NCI-H1436 treated with DMSO at 0.1 percent for 48 hours (cell line): ENCODE data around the gene CNBD2.
"Not testable (repeated sequence)": the region's sequence is repeated elsewhere in the genome, so short reads cannot be mapped to it uniquely, and the experiment has no call there.

Experiments
- DNase-seq: peaks from one replicate; lab custom pipeline; 2025; lab: John Stamatoyannopoulos, UW

The CNBD2 gene

GRCh38 chr20:35975576-35976373 is 7.4 kb downstream of the CNBD2 start:
- DNase-seq: no peak

GRCh38 chr20:35978041-35978513 is 9.7 kb downstream of the CNBD2 start:
- no peak for DNase-seq

GRCh38 chr20:35979544-35979943 is 11.2 kb downstream of the CNBD2 start:
- no peak for DNase-seq

GRCh38 chr20:35981969-35982368 is 13.6 kb downstream of the CNBD2 start:
- DNase-seq: no peak

- DNase-seq: no peak
Measured at GRCh38 chr20:35984382-35984781, 16.0 kb downstream of the CNBD2 start.

- no peak for DNase-seq
Measured at GRCh38 chr20:35985806-35986205, 17.4 kb downstream of the CNBD2 start.

- no peak for DNase-seq
Measured at GRCh38 chr20:35988910-35989463, 20.6 kb downstream of the CNBD2 start.

- DNase-seq: no peak
Measured at GRCh38 chr20:35991142-35991771, 22.9 kb downstream of the CNBD2 start.

- peak; percentile 8 for DNase-seq
Measured at GRCh38 chr20:35992713-35993335, 24.4 kb downstream of the CNBD2 start.

- DNase-seq: peak; percentile 48
Measured at GRCh38 chr20:35994994-35995453, 26.6 kb downstream of the CNBD2 start.

- not testable (repeated sequence) for DNase-seq
Measured at GRCh38 chr20:35996492-35996891, 28.1 kb downstream of the CNBD2 start.

GRCh38 chr20:36001331-36001730 is 32.9 kb downstream of the CNBD2 start:
- DNase-seq: not testable (repeated sequence)

GRCh38 chr20:36002855-36003254 is 34.5 kb downstream of the CNBD2 start:
- no peak for DNase-seq

GRCh38 chr20:36004045-36004444 is 35.7 kb downstream of the CNBD2 start:
- no peak for DNase-seq

- no peak for DNase-seq
Measured at GRCh38 chr20:36008461-36009035, 40.2 kb downstream of the CNBD2 start.

GRCh38 chr20:36010076-36010475 is 41.7 kb downstream of the CNBD2 start:
- DNase-seq: no peak

- no peak for DNase-seq
Measured at GRCh38 chr20:36010825-36011224, 42.4 kb downstream of the CNBD2 start.

- DNase-seq: no peak
Measured at GRCh38 chr20:36015806-36016403, 47.5 kb downstream of the CNBD2 start.

GRCh38 chr20:36017048-36017951 is 48.9 kb downstream of the CNBD2 start:
- no peak for DNase-seq

GRCh38 chr20:36018208-36018988 is 50.0 kb downstream of the CNBD2 start:
- no peak for DNase-seq
